Astrocyte of the spinal cord (primary cell): Measurements from ENCODE around the gene TMEM143.
A peak's percentile ranks its signal among the peaks of the same experiment; 100 is the strongest.

Source experiments
- DNase-seq: peaks from one replicate; pipeline ENCODE4 v3.0.0; 2011; ENCODE audit warnings: low read depth, low spot score
- H3K4me3 ChIP-seq: 2 replicates; pipeline ENCODE4 v1.5.1; 2011; ENCODE audit warnings: low read depth, mild to moderate bottlenecking, low read length, moderate library complexity
- in situ Hi-C: cut with HindIII; loops from 2 replicates; pipeline ENCODE4 v1.10.0; 2017; ENCODE audit warnings: low sequenced_read_pairs
- TF ChIP-seq, protein P1 (sequence below): IDR thresholded peaks from 2 replicates; pipeline ENCODE4 v1.5.1; 2012; ENCODE audit warnings: low read depth, mild to moderate bottlenecking, low read length, inconsistent platforms

TMEM143 gene

DNA sequence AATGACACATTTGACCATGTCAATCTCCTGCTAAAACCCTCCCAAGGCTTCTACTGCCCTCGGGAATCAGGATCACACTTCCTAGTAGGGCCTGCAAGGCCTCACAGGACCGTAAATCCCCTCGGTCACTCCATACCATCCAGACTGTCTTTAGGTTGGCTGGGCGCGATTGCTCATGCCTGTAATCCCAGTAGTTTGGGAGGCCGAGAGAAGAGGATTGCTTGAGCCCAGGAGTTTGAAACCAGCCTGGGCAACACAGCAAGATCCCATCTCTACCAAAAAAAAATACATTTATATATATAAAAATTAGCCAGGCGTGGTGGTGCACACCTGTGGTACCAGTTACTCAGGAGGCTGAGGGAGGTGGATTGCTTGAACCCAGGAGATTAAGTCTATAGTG is 15.0 kb downstream of the TMEM143 start:
- TF ChIP-seq, protein P1, sequence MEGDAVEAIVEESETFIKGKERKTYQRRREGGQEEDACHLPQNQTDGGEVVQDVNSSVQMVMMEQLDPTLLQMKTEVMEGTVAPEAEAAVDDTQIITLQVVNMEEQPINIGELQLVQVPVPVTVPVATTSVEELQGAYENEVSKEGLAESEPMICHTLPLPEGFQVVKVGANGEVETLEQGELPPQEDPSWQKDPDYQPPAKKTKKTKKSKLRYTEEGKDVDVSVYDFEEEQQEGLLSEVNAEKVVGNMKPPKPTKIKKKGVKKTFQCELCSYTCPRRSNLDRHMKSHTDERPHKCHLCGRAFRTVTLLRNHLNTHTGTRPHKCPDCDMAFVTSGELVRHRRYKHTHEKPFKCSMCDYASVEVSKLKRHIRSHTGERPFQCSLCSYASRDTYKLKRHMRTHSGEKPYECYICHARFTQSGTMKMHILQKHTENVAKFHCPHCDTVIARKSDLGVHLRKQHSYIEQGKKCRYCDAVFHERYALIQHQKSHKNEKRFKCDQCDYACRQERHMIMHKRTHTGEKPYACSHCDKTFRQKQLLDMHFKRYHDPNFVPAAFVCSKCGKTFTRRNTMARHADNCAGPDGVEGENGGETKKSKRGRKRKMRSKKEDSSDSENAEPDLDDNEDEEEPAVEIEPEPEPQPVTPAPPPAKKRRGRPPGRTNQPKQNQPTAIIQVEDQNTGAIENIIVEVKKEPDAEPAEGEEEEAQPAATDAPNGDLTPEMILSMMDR: no peak
- H3K4me3 ChIP-seq: no peak overlapping the region
- no peak for DNase-seq
- in situ Hi-C loops: no loop called here

DNA sequence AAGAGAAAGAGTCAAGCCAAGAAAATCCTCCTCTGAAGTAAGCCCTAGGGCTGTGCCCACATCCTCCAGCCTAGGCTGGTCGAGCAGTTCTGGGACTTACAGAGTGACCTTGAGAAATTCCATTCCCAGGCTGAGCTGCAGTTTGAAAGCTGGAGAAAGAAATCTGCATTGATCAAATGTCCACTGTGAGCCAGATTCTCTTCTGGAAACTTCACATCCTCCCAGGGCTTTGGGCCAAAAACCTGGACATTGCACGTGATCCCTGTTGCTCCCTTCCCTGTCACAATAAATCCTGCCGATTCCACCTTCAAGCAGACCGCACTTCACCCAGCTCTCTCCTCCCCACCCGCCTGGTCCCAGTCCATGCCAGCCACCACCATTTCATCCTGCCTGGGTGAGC is 15.7 kb downstream of the TMEM143 start:
- no peak for DNase-seq
- no peak overlapping the region for H3K4me3 ChIP-seq
- in situ Hi-C loops: no loop called here
- TF ChIP-seq, protein P1: no peak

DNA sequence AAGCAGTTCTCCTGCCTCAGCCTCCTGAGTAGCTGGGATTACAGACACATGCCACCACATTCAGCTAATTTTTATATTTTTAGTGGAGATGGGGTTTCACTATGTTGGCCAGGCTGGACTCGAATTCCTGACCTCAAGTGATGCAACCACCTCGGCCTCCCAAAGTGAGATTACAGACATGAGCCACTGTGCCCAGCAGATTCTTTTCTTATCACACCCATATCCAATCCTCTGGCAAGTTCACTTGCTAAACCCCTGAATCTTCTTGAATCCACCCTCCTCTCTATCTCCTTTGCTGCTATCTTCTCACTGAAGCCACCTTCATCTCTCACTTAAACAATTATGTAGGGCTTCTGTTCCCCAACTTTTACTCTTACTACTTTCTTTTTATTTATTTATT is 17.5 kb downstream of the TMEM143 start:
- H3K4me3 ChIP-seq: no peak overlapping the region
- in situ Hi-C loops: no loop called here
- TF ChIP-seq, protein P1: no peak
- no peak for DNase-seq

DNA sequence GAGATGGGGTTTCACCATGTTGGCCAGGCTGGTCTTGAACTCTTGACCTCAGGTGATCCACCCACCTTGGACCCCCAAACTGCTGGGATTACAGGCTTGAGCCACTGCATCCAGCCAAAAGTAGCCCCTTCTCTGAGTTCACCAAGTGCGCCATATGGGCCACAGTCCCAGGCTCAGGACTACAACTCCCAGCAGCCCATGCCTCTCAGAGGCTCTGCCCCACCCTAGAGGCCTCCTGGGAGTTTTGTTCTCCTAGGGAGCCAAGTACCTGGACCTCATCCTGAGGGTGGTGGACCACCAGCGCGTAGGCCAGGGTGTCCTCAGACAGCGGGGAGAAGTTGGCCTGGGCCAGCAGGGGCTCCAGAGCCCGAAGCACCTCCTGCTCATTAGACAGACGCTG is 18.8 kb downstream of the TMEM143 start:
- in situ Hi-C loops: no loop called here
- H3K4me3 ChIP-seq: no peak overlapping the region
- no peak for DNase-seq
- TF ChIP-seq, protein P1: no peak

DNA sequence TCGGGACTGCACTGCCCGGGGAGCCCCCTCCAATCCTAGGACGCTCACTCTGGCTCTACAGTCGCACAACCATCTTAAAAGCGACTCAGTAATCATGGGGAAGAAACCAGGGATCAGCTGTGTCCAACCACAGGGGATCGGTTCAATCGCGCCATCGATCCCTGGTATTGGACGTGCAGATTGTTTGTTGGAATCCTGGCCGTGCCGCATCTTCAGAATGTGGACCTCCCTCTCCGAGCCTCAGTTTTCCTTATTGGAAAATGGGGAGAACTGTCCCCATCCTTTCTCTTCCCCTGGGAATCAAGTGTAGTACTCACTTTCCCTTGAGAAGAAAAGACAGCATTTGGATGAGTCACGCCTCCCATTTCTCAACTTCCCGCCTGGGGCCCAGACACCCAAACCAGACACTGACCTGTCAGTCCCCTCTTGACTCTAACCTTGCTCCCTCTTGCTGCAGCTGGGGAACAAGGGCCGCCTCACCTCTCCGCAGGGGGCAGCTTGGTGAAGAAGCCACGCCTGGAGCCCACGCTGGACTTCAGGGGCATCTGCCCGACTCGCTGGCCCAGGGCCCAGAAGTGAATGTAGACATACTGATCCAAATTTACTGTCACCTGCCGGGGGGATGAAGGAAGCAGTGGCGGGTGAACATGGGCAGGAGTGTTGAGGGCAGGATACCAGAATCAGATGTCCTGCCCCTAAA is 20.7 kb downstream of the TMEM143 start:
- in situ Hi-C loops: no loop called here
- no peak overlapping the region for H3K4me3 ChIP-seq
- DNase-seq: peak; percentile 32
- TF ChIP-seq, protein P1: no peak

DNA sequence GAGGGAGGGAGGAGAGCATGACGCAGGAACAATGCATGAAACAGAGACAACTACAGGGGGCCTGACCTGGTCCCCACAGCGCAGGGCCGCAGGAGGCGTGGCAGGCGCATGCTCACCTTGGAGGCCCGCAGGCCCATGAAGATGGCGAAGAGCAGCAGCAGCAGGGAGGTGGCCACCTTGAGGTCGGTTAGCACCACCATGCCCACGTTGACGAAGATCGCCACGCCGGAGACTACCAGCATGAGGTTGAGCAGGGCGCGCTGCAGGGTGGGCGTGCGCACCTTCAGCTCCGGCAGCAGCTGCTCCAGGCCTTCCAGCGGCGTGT is 21.4 kb downstream of the TMEM143 start:
- no peak for DNase-seq
- no peak overlapping the region for H3K4me3 ChIP-seq
- TF ChIP-seq, protein P1: no peak
- in situ Hi-C loops: no loop called here
